A549 treated with CpdA at 1 μM for 4 hours (cell line): ENCODE results near the gene DBF4. TPM values are rescaled to one million over a fixed set of nuclear protein-coding genes. Genes with fewer than 3 reads are reported as not detected.

Experiments used
- total RNA-seq: library from RNA; stranded (reverse); fragments of 200-300 nt; extraction: Qiagen RNA extraction; gene quantifications from 5 replicates; pipeline ENCODE4 v1.2.3, GENCODE V29; 2022; ENCODE audit warnings: low read depth

DBF4 gene, protein sequence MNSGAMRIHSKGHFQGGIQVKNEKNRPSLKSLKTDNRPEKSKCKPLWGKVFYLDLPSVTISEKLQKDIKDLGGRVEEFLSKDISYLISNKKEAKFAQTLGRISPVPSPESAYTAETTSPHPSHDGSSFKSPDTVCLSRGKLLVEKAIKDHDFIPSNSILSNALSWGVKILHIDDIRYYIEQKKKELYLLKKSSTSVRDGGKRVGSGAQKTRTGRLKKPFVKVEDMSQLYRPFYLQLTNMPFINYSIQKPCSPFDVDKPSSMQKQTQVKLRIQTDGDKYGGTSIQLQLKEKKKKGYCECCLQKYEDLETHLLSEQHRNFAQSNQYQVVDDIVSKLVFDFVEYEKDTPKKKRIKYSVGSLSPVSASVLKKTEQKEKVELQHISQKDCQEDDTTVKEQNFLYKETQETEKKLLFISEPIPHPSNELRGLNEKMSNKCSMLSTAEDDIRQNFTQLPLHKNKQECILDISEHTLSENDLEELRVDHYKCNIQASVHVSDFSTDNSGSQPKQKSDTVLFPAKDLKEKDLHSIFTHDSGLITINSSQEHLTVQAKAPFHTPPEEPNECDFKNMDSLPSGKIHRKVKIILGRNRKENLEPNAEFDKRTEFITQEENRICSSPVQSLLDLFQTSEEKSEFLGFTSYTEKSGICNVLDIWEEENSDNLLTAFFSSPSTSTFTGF
- total RNA-seq = 28.0 to 36.7 TPM (median 31.8 TPM) in 5 replicates

GRCh38 chr7:87876040-87876868, at the start of gene DBF4, which contains the start of gene SLC25A40:
TSS of gene DBF4 (plus strand) at chr7:87876493. CDS start at chr7:87876733, 240 bp downstream.
TSS of gene SLC25A40 (minus strand) at chr7:87876360. CDS start at chr7:87858727, 17,633 bp downstream.

GRCh38 chr7:87933953-87934698, 57.8 kb downstream of the DBF4 start, which contains the start of gene ADAM22:
TSS of gene ADAM22 (plus strand) at chr7:87934251. CDS start at chr7:87934466, 215 bp downstream.

Other genes starting within 250 kb of the DBF4 start
- gene RUNDC3B, start 248.1 kb upstream of the DBF4 start, total RNA-seq = 0.01 TPM in 1 of 5 replicates, not detected in the others
- 5.0 to 8.6 TPM (median 8.4 TPM) in 5 replicates for gene SLC25A40, start 133 bp upstream of the DBF4 start, total RNA-seq
- 0.14 to 0.55 TPM (median 0.24 TPM) in 5 replicates for gene ADAM22, start 57.8 kb downstream of the DBF4 start, total RNA-seq